GM18498 (cell line): ENCODE measurements around the gene NAV2.

Experiments
- ATAC-seq: cut with Tn5 transposase; IDR thresholded peaks from one replicate; pipeline ENCODE4 v1.9.1; 2021; ENCODE audit warnings: mild to moderate bottlenecking, moderate library complexity; ENCODE audit not compliant: unreplicated experiment

Gene NAV2

DNA sequence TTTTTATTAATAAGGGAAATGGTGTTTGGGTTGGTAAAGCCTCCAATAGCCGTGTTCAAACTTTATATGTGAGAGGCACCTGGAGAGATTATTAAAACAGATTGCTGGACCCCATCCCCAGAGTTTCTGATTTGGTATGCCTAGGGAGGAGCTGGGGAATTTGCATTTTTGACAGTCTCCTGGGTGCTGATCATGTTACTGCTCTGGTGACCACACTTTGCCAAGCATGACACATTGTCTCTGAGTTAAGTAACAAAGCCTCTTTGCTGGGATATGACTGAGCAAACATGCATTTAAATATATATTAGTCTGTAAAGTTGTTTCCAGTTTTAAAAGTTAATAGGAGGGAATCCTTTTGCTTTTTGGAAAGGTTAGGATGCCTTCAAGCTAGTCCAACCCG lies 140.4 kb downstream of the NAV2 start:
- no peak for ATAC-seq

GRCh38 chr11:19853920-19854319 lies 141.3 kb downstream of the NAV2 start:
- no peak for ATAC-seq

- ATAC-seq = no peak
Measured at GRCh38 chr11:19861171-19861570, 148.5 kb downstream of the NAV2 start.

- no peak for ATAC-seq
Measured at GRCh38 chr11:19862091-19862490, 149.5 kb downstream of the NAV2 start.

GRCh38 chr11:19864141-19865140 lies 151.8 kb downstream of the NAV2 start:
- ATAC-seq = no peak

- ATAC-seq = no peak
Measured at GRCh38 chr11:19866037-19866436, 153.4 kb downstream of the NAV2 start.

DNA sequence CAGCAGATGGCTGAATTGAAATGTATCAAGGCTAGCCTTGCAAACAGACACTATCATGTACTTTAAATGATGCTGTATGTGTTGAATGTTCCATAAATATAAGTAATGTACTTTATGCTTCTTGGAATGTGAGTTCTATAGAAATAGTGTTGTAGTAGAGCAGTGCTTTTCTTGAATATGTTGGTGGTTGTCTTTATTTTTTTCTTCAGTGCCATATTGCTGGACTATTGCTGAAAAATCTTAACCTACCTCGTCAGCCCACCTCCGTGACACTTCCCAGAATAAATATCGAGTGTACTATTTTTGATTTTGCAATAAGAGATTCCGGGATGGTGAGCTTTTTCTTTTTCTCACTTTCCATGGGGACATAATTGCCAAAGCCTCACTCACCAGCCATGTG lies 153.9 kb downstream of the NAV2 start:
- ATAC-seq = no peak

DNA sequence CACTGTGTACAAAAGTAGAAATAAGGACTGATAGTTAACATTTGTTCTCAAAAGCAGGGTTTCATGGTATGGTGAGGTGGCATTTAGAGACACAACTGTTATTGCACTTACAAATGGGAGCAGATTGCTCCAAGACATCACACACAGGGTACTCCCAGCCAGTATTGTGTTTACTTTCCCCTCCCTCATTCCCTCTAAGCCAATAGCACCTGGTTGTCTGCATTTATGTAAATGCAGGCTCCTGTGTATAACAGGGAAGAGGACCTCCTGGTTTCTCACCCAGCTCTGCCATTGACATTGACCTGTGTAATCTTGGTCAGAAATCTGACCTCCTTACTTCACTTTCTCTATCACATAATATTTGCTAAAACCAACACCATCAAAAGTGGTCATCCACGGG lies 154.4 kb downstream of the NAV2 start:
- ATAC-seq = no peak

DNA sequence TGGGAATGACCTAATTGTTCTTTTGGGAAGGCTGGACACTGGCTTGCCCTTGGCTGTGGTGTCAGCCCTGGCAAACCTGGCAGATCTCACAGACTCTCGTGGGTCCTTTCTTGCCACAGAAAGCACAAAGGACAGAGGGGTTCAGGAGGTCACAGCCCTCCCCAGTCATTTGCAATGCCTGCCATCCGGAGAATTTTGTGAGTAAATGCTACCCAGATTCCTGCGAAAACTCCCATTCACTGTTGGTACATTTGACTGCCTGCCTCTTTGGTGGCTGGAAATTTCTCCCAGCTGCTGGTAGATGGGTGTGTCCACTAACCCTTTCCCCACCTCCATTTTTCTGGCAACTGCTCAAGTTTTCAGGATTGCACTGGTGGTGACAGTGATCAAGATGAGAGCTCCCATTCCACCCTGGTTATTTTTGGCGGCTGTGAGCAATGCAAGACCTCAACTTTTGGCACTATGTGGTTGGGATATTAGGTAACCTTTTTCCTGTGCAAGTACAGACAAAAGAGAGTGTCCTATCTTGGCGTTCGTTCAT lies 155.7 kb downstream of the NAV2 start:
- no peak for ATAC-seq

- no peak for ATAC-seq
Measured at GRCh38 chr11:19868871-19869270, 156.2 kb downstream of the NAV2 start.

DNA sequence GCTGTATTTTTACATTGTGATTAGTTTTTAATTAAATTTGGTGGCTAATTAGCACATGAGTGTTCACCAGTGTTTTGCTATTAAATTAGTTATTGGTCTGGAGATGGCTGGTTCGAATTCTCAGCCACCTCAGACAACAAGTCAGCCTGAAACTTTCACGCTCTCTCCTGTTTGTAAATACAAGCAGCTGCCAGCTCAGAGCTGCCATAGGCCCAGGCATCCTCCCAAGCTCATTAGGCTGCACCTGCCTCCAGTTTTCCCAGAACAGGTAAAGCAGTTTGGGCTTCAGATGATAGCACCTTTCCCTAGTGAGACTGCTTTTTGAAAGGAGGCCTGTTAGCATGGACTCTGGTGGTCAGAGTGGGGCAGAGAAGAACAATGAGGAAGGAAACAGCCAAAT lies 156.8 kb downstream of the NAV2 start:
- ATAC-seq = no peak

GRCh38 chr11:19869946-19870589 lies 157.4 kb downstream of the NAV2 start:
- ATAC-seq = no peak

- ATAC-seq = no peak
Measured at GRCh38 chr11:19871531-19871930, 158.9 kb downstream of the NAV2 start.

- no peak for ATAC-seq
Measured at GRCh38 chr11:19872512-19873145, 160.0 kb downstream of the NAV2 start.

GRCh38 chr11:19873730-19874129 lies 161.1 kb downstream of the NAV2 start:
- no peak for ATAC-seq

DNA sequence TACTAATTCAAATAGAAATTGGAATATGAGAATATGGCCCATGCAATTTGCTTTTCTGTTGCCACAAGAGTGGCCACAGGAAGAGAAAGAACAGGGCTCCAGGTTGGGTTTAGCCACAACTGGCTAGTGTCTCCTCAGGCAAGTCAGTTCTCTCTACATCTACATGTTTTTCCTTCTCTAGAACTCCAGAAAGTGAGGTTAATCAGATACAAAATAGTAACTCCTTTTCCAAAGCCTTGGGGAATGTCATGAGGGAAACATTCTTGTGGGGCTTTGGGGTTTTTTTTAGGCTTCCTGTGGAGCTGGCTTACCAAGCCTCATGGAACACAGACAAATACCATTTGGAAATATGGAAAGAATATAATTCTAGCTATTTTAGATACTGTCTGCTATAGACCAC lies 161.6 kb downstream of the NAV2 start:
- ATAC-seq = no peak

DNA sequence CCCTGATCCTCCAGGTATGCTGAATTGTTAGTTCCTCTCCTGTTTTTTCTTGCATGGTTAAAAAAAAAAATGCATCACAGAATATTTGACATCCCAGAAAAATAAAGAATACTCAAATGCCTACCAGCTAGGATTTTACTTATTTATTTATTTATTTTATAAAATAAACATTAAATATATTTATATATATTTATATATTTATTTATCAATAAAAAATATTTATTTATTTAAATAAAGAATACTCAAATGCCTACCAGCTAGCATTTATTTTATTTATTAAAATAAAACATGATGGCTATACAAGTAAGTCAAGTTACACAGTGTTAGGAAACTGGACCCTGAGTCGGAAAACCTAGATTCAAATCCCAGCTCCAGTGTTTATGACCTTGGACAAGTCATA lies 164.1 kb downstream of the NAV2 start:
- no peak for ATAC-seq

DNA sequence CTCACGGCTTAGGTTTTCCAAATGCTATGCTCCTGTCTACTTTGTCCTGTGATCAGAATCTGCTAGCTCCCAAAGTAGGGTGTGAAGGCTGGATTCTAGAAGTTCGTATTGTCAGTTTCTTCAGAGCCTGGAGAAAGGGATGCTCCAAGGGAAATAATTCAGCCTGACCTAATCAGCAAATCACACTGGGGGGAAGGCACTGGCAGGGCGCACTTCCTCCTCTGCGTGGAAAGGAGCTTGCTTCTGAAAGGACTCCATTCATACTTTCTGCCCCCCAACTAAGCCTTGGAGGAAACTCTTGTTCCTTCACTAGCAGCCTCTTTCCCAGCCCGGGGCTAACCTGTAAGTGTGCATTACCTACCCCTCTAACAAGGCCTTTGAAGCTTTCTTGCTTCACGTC lies 165.9 kb downstream of the NAV2 start:
- no peak for ATAC-seq

- ATAC-seq = no peak
Measured at GRCh38 chr11:19879307-19880087, 166.9 kb downstream of the NAV2 start.

GRCh38 chr11:19880088-19880345 lies 167.4 kb downstream of the NAV2 start:
- ATAC-seq = no peak

DNA sequence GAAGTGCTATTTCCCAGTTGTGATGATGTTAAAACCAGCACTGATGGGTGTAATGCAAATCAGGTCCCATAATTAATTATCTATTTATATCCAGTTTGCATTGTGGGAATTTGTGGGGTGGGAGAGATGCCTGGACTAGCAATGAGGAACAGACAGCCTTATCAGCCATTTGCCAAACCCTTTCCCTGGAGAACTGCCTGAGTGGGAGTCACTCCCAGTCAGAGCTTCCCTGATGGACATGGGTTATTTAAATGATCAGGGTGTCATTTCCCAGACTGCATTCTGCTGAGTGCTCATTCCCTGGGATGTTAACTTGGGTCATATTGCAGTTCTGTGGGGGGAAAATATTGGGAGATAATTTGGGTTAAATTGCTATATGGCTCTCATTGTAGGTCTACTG lies 168.5 kb downstream of the NAV2 start:
- no peak for ATAC-seq
